GM12878 (cell line): ENCODE data around the gene SMPDL3A. TPM values are rescaled to one million over a fixed set of nuclear protein-coding genes. Genes with fewer than 3 reads are reported as not detected.

Experiments used
- ATAC-seq: fragments of 200-7000 bp; cut with Tn5 transposase; 3 replicates; pipeline ENCODE4 v1.9.1; 2020; ENCODE audit warnings: mild to moderate bottlenecking, moderate library complexity
- BruUV-seq: library from RNA; stranded (reverse); fragments of 400-500 nt; replicated peaks from 2 replicates; lab custom pipeline; 2021; lab: Mats Ljungman, UMichigan
- CTCF ChIA-PET: fragments of 300-600 bp; sonication (Branson Sonifier 250); formaldehyde crosslinking; extraction: SDS; loops from one replicate; lab custom pipeline; 2021; ENCODE audit warnings: inconsistent platforms; lab: Yijun Ruan, JAX
- POLR2A ChIA-PET: fragments of 350-600 bp; formaldehyde crosslinking; extraction: SDS; loops from one replicate; lab custom pipeline; 2021; ENCODE audit warnings: inconsistent platforms; lab: Charles Lee
- RAD21 ChIA-PET: fragments of 300-600 bp; sonication (Branson Sonifier 250); formaldehyde crosslinking; loops from one replicate; lab custom pipeline; 2023; ENCODE audit warnings: antibody characterized with exemption; ENCODE audit not compliant: unreplicated experiment; lab: Charles Lee
- SMC1A ChIA-PET: fragments of 300-600 bp; sonication (Branson Sonifier 250); formaldehyde crosslinking; loops from one replicate; lab custom pipeline; 2023; ENCODE audit not compliant: unreplicated experiment, uncharacterized antibody; lab: Charles Lee
- DNase-seq: peaks from one replicate; pipeline ENCODE4 v3.0.0-alpha.2; 2011; ENCODE audit warnings: low read depth, low spot score
- FAIRE-seq: peaks from 3 replicates; lab custom pipeline; 2011; peaks lifted over from hg19 to GRCh38; lab: Jason Lieb, UNC
- H2AFZ ChIP-seq: 2 replicates; pipeline ENCODE4 v1.6.0; 2011; ENCODE audit warnings: low read depth, low read length, control low read depth; ENCODE audit not compliant: control insufficient read depth
- H3K27ac ChIP-seq: 2 replicates; pipeline ENCODE4 v1.5.1; 2011; ENCODE audit warnings: control low read depth; ENCODE audit not compliant: control insufficient read depth, insufficient read depth
- H3K27me3 ChIP-seq, 2 experiments: replicated peaks in 1 of 2; 2 replicates each; pipeline versions ENCODE4 v1.6.0 to v1.6.1; 2011; ENCODE audit warnings: low read length in 1 of 2; ENCODE audit not compliant: control insufficient read depth in 2 of 2, insufficient read depth in 2 of 2
- H3K36me3 ChIP-seq, 2 experiments: 2 replicates each; pipeline ENCODE4 v1.5.1; 2011; ENCODE audit warnings: low read length in 1 of 2; ENCODE audit not compliant: control insufficient read depth in 2 of 2, insufficient read depth in 2 of 2
- H3K4me1 ChIP-seq: 2 replicates; pipeline ENCODE4 v1.6.1; 2011; ENCODE audit warnings: mild to moderate bottlenecking, low read length, moderate library complexity, mixed read lengths; ENCODE audit not compliant: control insufficient read depth, insufficient read depth
- H3K4me2 ChIP-seq: 2 replicates; pipeline ENCODE4 v1.6.0; 2011; ENCODE audit warnings: control low read depth; ENCODE audit not compliant: control insufficient read depth, insufficient read depth
- H3K4me3 ChIP-seq: fragments of 200-600 bp; sonication (generic); 2 replicates; pipeline ENCODE4 v1.5.1; 2016
- H3K79me2 ChIP-seq: 2 replicates; pipeline ENCODE4 v1.6.0; 2011; ENCODE audit warnings: low read length; ENCODE audit not compliant: control insufficient read depth, insufficient read depth
- H3K9ac ChIP-seq: 2 replicates; pipeline ENCODE4 v1.8.0; 2011; ENCODE audit warnings: low read length, control low read depth, mixed read lengths; ENCODE audit not compliant: control insufficient read depth, insufficient read depth
- H3K9me3 ChIP-seq: replicated peaks from 3 replicates; pipeline ENCODE4 v1.5.1; 2011; ENCODE audit warnings: mild to moderate bottlenecking, low read length; ENCODE audit not compliant: control insufficient read depth, insufficient read depth
- H4K20me1 ChIP-seq: 2 replicates; pipeline ENCODE4 v1.6.0; 2011; ENCODE audit not compliant: control insufficient read depth, insufficient read depth
- CBX3 ChIP-seq: fragments of 200-600 bp; sonication (generic); IDR thresholded peaks from 2 replicates; pipeline ENCODE4 v1.6.1; 2016; ENCODE audit warnings: low read depth, borderline replicate concordance
- CBX5 ChIP-seq: sonication (generic); IDR thresholded peaks from 2 replicates; pipeline ENCODE4 v1.6.1; 2016; ENCODE audit warnings: low read depth, moderate library complexity, mild to moderate bottlenecking, inconsistent platforms
- FOXK2 ChIP-seq: fragments of 450-650 bp; IDR thresholded peaks from 2 replicates; pipeline ENCODE4 v1.6.1; 2017; ENCODE audit warnings: mild to moderate bottlenecking, moderate library complexity
- GATAD2B ChIP-seq: fragments of 450-650 bp; conservative IDR thresholded peaks from 2 replicates; pipeline ENCODE4 v1.6.1; 2017; ENCODE audit warnings: low read depth, mild to moderate bottlenecking, moderate library complexity
- IKZF1 ChIP-seq: fragments of 450-650 bp; conservative IDR thresholded peaks from 2 replicates; pipeline ENCODE4 v1.6.1; 2017; ENCODE audit warnings: antibody characterized with exemption, mild to moderate bottlenecking
- MEF2B ChIP-seq: fragments of 450-650 bp; IDR thresholded peaks from 2 replicates; pipeline ENCODE4 v1.6.1; 2018; ENCODE audit warnings: mild to moderate bottlenecking, moderate library complexity; ENCODE audit not compliant: partially characterized antibody, poor library complexity, severe bottlenecking
- MTA3 ChIP-seq: IDR thresholded peaks from 2 replicates; pipeline ENCODE4 v1.6.1; 2012; ENCODE audit warnings: low read length, inconsistent platforms, borderline replicate concordance
- MXI1 ChIP-seq: fragments of 150-350 bp; IDR thresholded peaks from 2 replicates; pipeline ENCODE4 v1.6.1; 2011; ENCODE audit warnings: low read depth, mild to moderate bottlenecking, inconsistent platforms, low read length, improper control_type of control experiment
- MYB ChIP-seq: fragments of 150-350 bp; IDR thresholded peaks from 2 replicates; pipeline ENCODE4 v1.6.1; 2014; ENCODE audit warnings: mild to moderate bottlenecking, low read depth, low read length, borderline replicate concordance
- NFIC ChIP-seq: IDR thresholded peaks from 2 replicates; pipeline ENCODE4 v1.6.1; 2012; ENCODE audit warnings: low read depth, mild to moderate bottlenecking, inconsistent platforms, low read length, moderate library complexity
- POLR2AphosphoS5 ChIP-seq: IDR thresholded peaks from 2 replicates; pipeline ENCODE4 v1.6.1; 2011; ENCODE audit warnings: mild to moderate bottlenecking, low read length, inconsistent platforms
- RFX5 ChIP-seq: IDR thresholded peaks from 2 replicates; pipeline ENCODE4 v1.6.1; 2011; ENCODE audit warnings: low read depth, low read length, improper control_type of control experiment
- STAT1 ChIP-seq: fragments of 450-650 bp; conservative IDR thresholded peaks from 2 replicates; pipeline ENCODE4 v1.6.1; 2014; ENCODE audit warnings: antibody characterized with exemption, mild to moderate bottlenecking
- TCF3 ChIP-seq: IDR thresholded peaks from 2 replicates; pipeline ENCODE4 v1.6.1; 2012; ENCODE audit warnings: low read depth, mild to moderate bottlenecking, low read length, borderline replicate concordance; ENCODE audit not compliant: insufficient read depth
- ZNF622 ChIP-seq: fragments of 450-650 bp; IDR thresholded peaks from 2 replicates; pipeline ENCODE4 v1.6.1; 2017; ENCODE audit warnings: mild to moderate bottlenecking, inconsistent platforms
- WGBS: methylation state at CpG from one replicate; pipeline ENCODE4 v1.1.6; 2016; ENCODE audit warnings: low lambda C conversion rate; ENCODE audit not compliant: insufficient replicate concordance, insufficient coverage; ENCODE audit errors: missing lambda C conversion rate; 5-methylcytosine and 5-hydroxymethylcytosine counted together
- in situ Hi-C: fragments of 300-500 bp; cut with MboI; formaldehyde crosslinking; loops from 9 replicates; pipeline ENCODE4 v1.14.3; 2018; ENCODE audit warnings: mixed read lengths
- intact Hi-C: fragments of 100-400 bp; cut with micrococcal nuclease; formaldehyde crosslinking; loops from one replicate; pipeline ENCODE4 v1.14.2; 2022; ENCODE audit not compliant: unreplicated experiment
- polyA plus RNA-seq, 11 experiments: library from polyadenylated mRNA; depleted of rRNA in 4 of 11; unstranded in 6 of 11; stranded (reverse) in 5 of 11; fragments of >200 nt; fragmentation: Nextera tagmentation in 4 of 11; fragmentation: Illumina TruSeq in 1 of 11; extraction: Ambion mirVana in 4 of 11; extraction: Trizol in 1 of 11; gene quantifications; 1 replicate in 1 of 11; 2 replicates in 10 of 11; pipeline versions ENCODE4 v1.2.1 to v1.2.3, GENCODE V29; 2011 to 2016; ENCODE audit warnings: inconsistent platforms in 2 of 11, missing spikeins in 2 of 11, low read depth in 1 of 11
- total RNA-seq, 4 experiments: library from RNA; depleted of rRNA in 3 of 4; stranded (reverse); fragments of >200 nt in 3 of 4; fragmentation: Illumina TruSeq in 1 of 4; extraction: Trizol in 1 of 4; gene quantifications; 2 replicates each; pipeline versions ENCODE4 v1.2.1 to v1.2.3, GENCODE V29; 2013 to 2021
- TF ChIP-seq, protein P1 (sequence below): fragments of 450-650 bp; IDR thresholded peaks from 2 replicates; pipeline ENCODE4 v1.6.1; 2017; ENCODE audit warnings: antibody characterized with exemption, mild to moderate bottlenecking, moderate library complexity
- TF ChIP-seq, protein P2 (sequence below): IDR thresholded peaks from 2 replicates; pipeline ENCODE4 v1.6.1; 2011; ENCODE audit warnings: borderline replicate concordance, low read depth, mild to moderate bottlenecking, moderate library complexity, low read length; ENCODE audit not compliant: insufficient read depth, poor library complexity, severe bottlenecking

The SMPDL3A gene
- total and polyA plus RNA-seq, 10 of the 15 experiments (the other 5 are each of a cell fraction or from before 2014, with no cell fraction given): 0.05 to 0.91 (median 0.09) TPM; not detected in 3

DNA sequence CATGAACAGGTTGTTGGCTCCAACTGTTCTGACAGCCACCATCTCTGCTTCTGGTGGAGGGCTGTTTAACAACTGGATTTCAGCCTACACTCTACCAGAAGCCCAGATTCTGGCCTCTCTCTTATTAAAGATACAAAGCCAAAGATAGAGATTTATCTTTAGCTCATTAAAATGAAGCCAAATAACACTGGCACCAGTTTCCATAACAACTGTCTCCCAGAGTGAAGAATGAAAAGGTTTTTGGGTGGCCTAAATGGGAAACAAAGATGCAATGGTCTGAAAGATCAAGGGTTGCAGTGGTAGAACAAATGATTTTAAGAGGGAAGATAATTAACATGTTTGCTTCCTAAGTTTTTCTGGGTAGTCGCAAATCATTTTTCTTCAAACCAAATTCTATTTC is 3.2 kb upstream of the SMPDL3A start:
- in situ Hi-C loops: no loop called here
- no peak for ATAC-seq
- CTCF ChIA-PET: interaction anchor here (0.7 to 2.6 kb wide), 5 partner anchors 9 to 53 kb away, joined by 3 to 9 read pairs (median 5); no protein-coding TSS in a partner anchor

More for the DNA sequence above, 3.2 kb upstream of the SMPDL3A start:
- H2AFZ ChIP-seq: no peak overlapping the region
- H3K36me3 ChIP-seq: no peaks in the 10 kb centered on the region
- H3K4me1 ChIP-seq: no peaks in the 10 kb centered on the region
- ChIA-PET POLR2A (interaction anchor here (0.6 kb wide), 1 partner anchor 33 kb away, joined by 3 read pairs; no protein-coding TSS in a partner anchor), RAD21 (interaction anchor here (2.3 to 7.9 kb wide), 2 partner anchors 35 to 41 kb away, joined by 7 to 57 read pairs; no protein-coding TSS in a partner anchor), SMC1A (interaction anchor here (0.9 to 3.8 kb wide), 10 partner anchors 9 to 54 kb away, joined by 3 to 26 read pairs (median 4); no protein-coding TSS in a partner anchor)
- no peak overlapping the region for H3K27ac ChIP-seq
- H3K4me3 ChIP-seq: no peak overlapping the region
- no peaks in the 10 kb centered on the region for H3K9me3 ChIP-seq
- H3K27me3 ChIP-seq: peaks cover 7 to 14% of the 10 kb centered on the region in 2 experiments
- no peak overlapping the region for H3K9ac ChIP-seq
- FAIRE-seq (no peak), DNase-seq (no peak)
- 38% methylated on average over 1 of the region's 1 CpG for WGBS
- H3K79me2 ChIP-seq: no peaks in the 10 kb centered on the region
- intact Hi-C loops: no loop called here
- TF ChIP-seq STAT1 (no peak), IKZF1 (no peak), POLR2AphosphoS5 (no peak), FOXK2 (no peak), CBX5 (no peak), TCF3 (no peak), MYB (no peak), CBX3 (no peak), MTA3 (no peak), MEF2B (no peak), MXI1 (no peak), NFIC (no peak), RFX5 (no peak), GATAD2B (no peak), ZNF622 (no peak)
- TF ChIP-seq, protein P1, sequence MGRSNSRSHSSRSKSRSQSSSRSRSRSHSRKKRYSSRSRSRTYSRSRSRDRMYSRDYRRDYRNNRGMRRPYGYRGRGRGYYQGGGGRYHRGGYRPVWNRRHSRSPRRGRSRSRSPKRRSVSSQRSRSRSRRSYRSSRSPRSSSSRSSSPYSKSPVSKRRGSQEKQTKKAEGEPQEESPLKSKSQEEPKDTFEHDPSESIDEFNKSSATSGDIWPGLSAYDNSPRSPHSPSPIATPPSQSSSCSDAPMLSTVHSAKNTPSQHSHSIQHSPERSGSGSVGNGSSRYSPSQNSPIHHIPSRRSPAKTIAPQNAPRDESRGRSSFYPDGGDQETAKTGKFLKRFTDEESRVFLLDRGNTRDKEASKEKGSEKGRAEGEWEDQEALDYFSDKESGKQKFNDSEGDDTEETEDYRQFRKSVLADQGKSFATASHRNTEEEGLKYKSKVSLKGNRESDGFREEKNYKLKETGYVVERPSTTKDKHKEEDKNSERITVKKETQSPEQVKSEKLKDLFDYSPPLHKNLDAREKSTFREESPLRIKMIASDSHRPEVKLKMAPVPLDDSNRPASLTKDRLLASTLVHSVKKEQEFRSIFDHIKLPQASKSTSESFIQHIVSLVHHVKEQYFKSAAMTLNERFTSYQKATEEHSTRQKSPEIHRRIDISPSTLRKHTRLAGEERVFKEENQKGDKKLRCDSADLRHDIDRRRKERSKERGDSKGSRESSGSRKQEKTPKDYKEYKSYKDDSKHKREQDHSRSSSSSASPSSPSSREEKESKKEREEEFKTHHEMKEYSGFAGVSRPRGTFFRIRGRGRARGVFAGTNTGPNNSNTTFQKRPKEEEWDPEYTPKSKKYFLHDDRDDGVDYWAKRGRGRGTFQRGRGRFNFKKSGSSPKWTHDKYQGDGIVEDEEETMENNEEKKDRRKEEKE: no peak
- TF ChIP-seq, protein P2, sequence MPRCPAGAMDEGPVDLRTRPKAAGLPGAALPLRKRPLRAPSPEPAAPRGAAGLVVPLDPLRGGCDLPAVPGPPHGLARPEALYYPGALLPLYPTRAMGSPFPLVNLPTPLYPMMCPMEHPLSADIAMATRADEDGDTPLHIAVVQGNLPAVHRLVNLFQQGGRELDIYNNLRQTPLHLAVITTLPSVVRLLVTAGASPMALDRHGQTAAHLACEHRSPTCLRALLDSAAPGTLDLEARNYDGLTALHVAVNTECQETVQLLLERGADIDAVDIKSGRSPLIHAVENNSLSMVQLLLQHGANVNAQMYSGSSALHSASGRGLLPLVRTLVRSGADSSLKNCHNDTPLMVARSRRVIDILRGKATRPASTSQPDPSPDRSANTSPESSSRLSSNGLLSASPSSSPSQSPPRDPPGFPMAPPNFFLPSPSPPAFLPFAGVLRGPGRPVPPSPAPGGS: no peak
- H3K4me2 ChIP-seq: no peak overlapping the region
- no TSS peak for BruUV-seq
- no peaks in the 10 kb centered on the region for H4K20me1 ChIP-seq
